Upper lobe of left lung (tissue), 4 donors: Measurements from ENCODE around the gene FCRL1.

Source experiments
- CTCF ChIP-seq, 6 experiments: fragments of 450-650 bp in 4 of 6; fragments of 200-600 bp in 2 of 6; sonication (generic) in 2 of 6; IDR thresholded peaks; one replicate each; pipeline ENCODE4 v1.5.1; 2016 to 2019; ENCODE audit warnings: antibody characterized with exemption in 6 of 6
- POLR2A ChIP-seq, 4 donors: fragments of 450-650 bp; IDR thresholded peaks; one replicate each; pipeline ENCODE4 v1.5.1; 2016 to 2017; ENCODE audit warnings: antibody characterized with exemption in 4 of 4, mild to moderate bottlenecking in 2 of 4
- POLR2AphosphoS5 ChIP-seq, 2 donors: sonication (generic); formaldehyde crosslinking; IDR thresholded peaks; one replicate each; pipeline ENCODE4 v1.5.1; 2017; ENCODE audit warnings: antibody characterized with exemption in 2 of 2

- no peak for TF ChIP-seq CTCF (IDR thresholded peaks at IDR 0.05)
- no peak for TF ChIP-seq POLR2AphosphoS5 (IDR thresholded peaks at IDR 0.05)
- no peak for TF ChIP-seq POLR2A (IDR thresholded peaks at IDR 0.05)
Observed at GRCh38 chr1:157849229-157849875, 29.4 kb upstream of the FCRL1 start.
